Nephron progenitor cell (in vitro differentiated cells): ENCODE results near the gene TNIP1.
A peak's percentile ranks its signal among the peaks of the same experiment; 100 is the strongest.

ENCODE experiments used
- DNase-seq: peaks from one replicate; pipeline ENCODE4 v3.0.0; 2021
- H3K27ac Mint-ChIP-seq: 2 replicates; pipeline ENCODE4 v1.8.0; 2021; ENCODE audit warnings: mild to moderate bottlenecking, moderate library complexity, mixed read lengths
- H3K27me3 Mint-ChIP-seq: 2 replicates; pipeline ENCODE4 v1.8.0; 2021; ENCODE audit warnings: mild to moderate bottlenecking, low read depth, mixed read lengths; ENCODE audit not compliant: poor library complexity
- H3K36me3 Mint-ChIP-seq: 2 replicates; pipeline ENCODE4 v1.8.0; 2021; ENCODE audit warnings: low read depth, mixed read lengths
- H3K4me1 Mint-ChIP-seq: 2 replicates; pipeline ENCODE4 v1.8.0; 2021; ENCODE audit warnings: mixed read lengths
- H3K4me3 Mint-ChIP-seq: 2 replicates; pipeline ENCODE4 v1.8.0; 2021; ENCODE audit warnings: mild to moderate bottlenecking, moderate library complexity, mixed read lengths
- H3K9me3 Mint-ChIP-seq: 2 replicates; pipeline ENCODE4 v1.8.0; 2021; ENCODE audit warnings: mild to moderate bottlenecking, moderate library complexity, mixed read lengths
- CTCF ChIP-seq: fragments of 200-600 bp; sonication (generic); IDR thresholded peaks from 2 replicates; pipeline ENCODE4 v1.5.0; 2021; ENCODE audit warnings: antibody characterized with exemption

TNIP1 gene

GRCh38 chr5:151020304-151021110, 60.3 kb downstream of the TNIP1 start, which contains the start of gene GPX3:
Gene GPX3, plus strand, starts transcription at chr5:151020591. Its CDS starts 64 bp downstream, at chr5:151020655.
- DNase-seq = peak; percentile 92
- no peaks in the 10 kb centered on the region for H3K9me3 Mint-ChIP-seq
- H3K36me3 Mint-ChIP-seq = peaks cover under 1% of the 10 kb centered on the region
- H3K4me1 Mint-ChIP-seq = peaks cover 14% of the 10 kb centered on the region
- peaks cover 23% of the 10 kb centered on the region for H3K27me3 Mint-ChIP-seq
- H3K27ac Mint-ChIP-seq = no peak within 1 kb of the TSS
- no peak for TF ChIP-seq CTCF
- peak within 1 kb of the TSS; percentile 89 for H3K4me3 Mint-ChIP-seq

- no peak for TF ChIP-seq CTCF
- Mint-ChIP-seq H3K27me3 (peaks cover 16% of the 10 kb centered on the region), H3K27ac (no peak overlapping the region), H3K4me3 (peak overlapping the region; percentile 31), H3K4me1 (peaks cover 24% of the 10 kb centered on the region), H3K9me3 (no peaks in the 10 kb centered on the region), H3K36me3 (no peaks in the 10 kb centered on the region)
- no peak for DNase-seq
These were observed 61.5 kb downstream of the TNIP1 start for GRCh38 chr5:151019331-151019730.

GRCh38 chr5:151018846-151019245, 62.0 kb downstream of the TNIP1 start:
- H3K9me3 Mint-ChIP-seq = no peaks in the 10 kb centered on the region
- TF ChIP-seq CTCF = no peak

GRCh38 chr5:151017897-151018296, 62.9 kb downstream of the TNIP1 start:
- H3K36me3 Mint-ChIP-seq = no peaks in the 10 kb centered on the region
- no peak overlapping the region for H3K27ac Mint-ChIP-seq
- peaks cover 16% of the 10 kb centered on the region for H3K27me3 Mint-ChIP-seq
- no peaks in the 10 kb centered on the region for H3K9me3 Mint-ChIP-seq
- H3K4me3 Mint-ChIP-seq = no peak overlapping the region
- H3K4me1 Mint-ChIP-seq = peaks cover 25% of the 10 kb centered on the region
- TF ChIP-seq CTCF = no peak
- no peak for DNase-seq

More at GRCh38 chr5:151018846-151019245, 62.0 kb downstream of the TNIP1 start:
- Mint-ChIP-seq H3K27ac (no peak overlapping the region), H3K27me3 (peaks cover 16% of the 10 kb centered on the region), H3K36me3 (no peaks in the 10 kb centered on the region), H3K4me3 (no peak overlapping the region), H3K4me1 (peaks cover 25% of the 10 kb centered on the region)
- no peak for DNase-seq

- Mint-ChIP-seq H3K4me3 (no peak overlapping the region), H3K27ac (no peak overlapping the region), H3K9me3 (no peaks in the 10 kb centered on the region), H3K4me1 (peaks cover 25% of the 10 kb centered on the region), H3K36me3 (no peaks in the 10 kb centered on the region), H3K27me3 (peaks cover 11% of the 10 kb centered on the region)
- no peak for TF ChIP-seq CTCF
- DNase-seq = no peak
These were observed 64.1 kb downstream of the TNIP1 start for GRCh38 chr5:151016700-151017099.
